Esophagus squamous epithelium (tissue), 5 donors: Measurements from ENCODE around the gene DCC. TPM values are rescaled to one million over a fixed set of nuclear protein-coding genes. Genes with fewer than 3 reads are reported as not detected.

ENCODE experiments used
- DNase-seq: peaks from one replicate; lab custom pipeline; 2025; lab: John Stamatoyannopoulos, UW
- H3K27ac ChIP-seq, 4 donors: fragments of 200-600 bp; sonication (generic); one replicate each; pipeline ENCODE4 v1.5.1; 2016 to 2019; ENCODE audit warnings: mild to moderate bottlenecking in 1 of 4
- H3K27me3 ChIP-seq, 4 donors: fragments of 200-600 bp; sonication (generic); 1 replicate in 3 of 4; 2 replicates in 1 of 4; pipeline versions ENCODE4 v1.5.1 to v1.6.0; 2017 to 2021; ENCODE audit warnings: antibody characterized with exemption in 1 of 4
- H3K36me3 ChIP-seq, 3 donors: fragments of 200-600 bp; sonication (generic); one replicate each; pipeline ENCODE4 v1.5.1; 2016 to 2019
- H3K4me1 ChIP-seq, 3 donors: fragments of 200-600 bp; sonication (generic); one replicate each; pipeline ENCODE4 v1.5.1; 2017 to 2019
- H3K4me3 ChIP-seq, 4 donors: fragments of 200-600 bp; sonication (generic); 1 replicate in 3 of 4; 2 replicates in 1 of 4; pipeline ENCODE4 v1.5.1; 2016 to 2019; ENCODE audit warnings: mild to moderate bottlenecking in 2 of 4, moderate library complexity in 1 of 4
- H3K9me3 ChIP-seq, 3 donors: fragments of 200-600 bp; sonication (generic); one replicate each; pipeline ENCODE4 v1.5.1; 2016 to 2019
- CTCF ChIP-seq, 6 experiments: fragments of 450-650 bp in 4 of 6; fragments of 200-600 bp in 2 of 6; sonication (generic) in 2 of 6; IDR thresholded peaks; one replicate each; pipeline ENCODE4 v1.5.1; 2016 to 2019; ENCODE audit warnings: antibody characterized with exemption in 6 of 6, mild to moderate bottlenecking in 4 of 6, moderate library complexity in 4 of 6
- POLR2A ChIP-seq, 4 donors: fragments of 450-650 bp; IDR thresholded peaks; one replicate each; pipeline ENCODE4 v1.6.1; 2017; ENCODE audit warnings: antibody characterized with exemption in 4 of 4, mild to moderate bottlenecking in 4 of 4, moderate library complexity in 3 of 4
- WGBS, 2 donors: methylation state at CpG; one replicate each; pipeline ENCODE4 v1.1.5; 2018; 5-methylcytosine and 5-hydroxymethylcytosine counted together
- intact Hi-C: fragments of 100-400 bp; cut with DNase I; formaldehyde crosslinking; loops from one replicate; pipeline ENCODE4 v1.15.0; 2022
- total RNA-seq, 4 donors: library from RNA; depleted of rRNA; stranded (reverse); fragments of >200 nt; gene quantifications; one replicate each; pipeline ENCODE4 v1.1.0, GENCODE V29; 2016
- donor health status: DM: yes; HTN: yes; CAD: no.

The DCC gene
- total RNA-seq, 4 donors from 2014 or later = 0.06 to 0.95 TPM; not detected in 2

GRCh38 chr18:53421869-53422268 lies 1081.9 kb downstream of the DCC start:
- intact Hi-C loops = no loop called here
- H3K27ac ChIP-seq = no peak overlapping the region
- no peaks in the 10 kb centered on the region for H3K36me3 ChIP-seq
- H3K4me1 ChIP-seq = no peaks in the 10 kb centered on the region
- H3K9me3 ChIP-seq = no peaks in the 10 kb centered on the region
- no peak for TF ChIP-seq CTCF (IDR thresholded peaks at IDR 0.05)
- no peak for TF ChIP-seq POLR2A (IDR thresholded peaks at IDR 0.05)
- no peak for DNase-seq
- no peak overlapping the region for H3K4me3 ChIP-seq
- H3K27me3 ChIP-seq = no peaks in the 10 kb centered on the region

- Histone ChIP-seq H3K9me3 (no peaks in the 10 kb centered on the region), H3K36me3 (no peaks in the 10 kb centered on the region), H3K27me3 (no peaks in the 10 kb centered on the region), H3K4me1 (no peaks in the 10 kb centered on the region), H3K4me3 (no peak overlapping the region), H3K27ac (no peak overlapping the region)
- 40 to 44% methylated on average over 2 of the region's 2 CpGs for WGBS, 2 donors
- TF ChIP-seq POLR2A (IDR thresholded peaks at IDR 0.05) = no peak
- no peak for TF ChIP-seq CTCF (IDR thresholded peaks at IDR 0.05)
- DNase-seq = no peak
- intact Hi-C loops = no loop called here
Measured at GRCh38 chr18:53422896-53423295, 1082.9 kb downstream of the DCC start.

- DNase-seq = no peak
- H3K9me3 ChIP-seq = no peaks in the 10 kb centered on the region
- TF ChIP-seq POLR2A (IDR thresholded peaks at IDR 0.05) (no peak), CTCF (IDR thresholded peaks at IDR 0.05) (no peak)
- intact Hi-C loops = no loop called here
- 44 to 49% methylated on average over 6 of the region's 6 CpGs for WGBS, 2 donors
- no peaks in the 10 kb centered on the region for H3K27me3 ChIP-seq
- no peaks in the 10 kb centered on the region for H3K36me3 ChIP-seq
- no peaks in the 10 kb centered on the region for H3K4me1 ChIP-seq
- H3K4me3 ChIP-seq = no peak overlapping the region
- no peak overlapping the region for H3K27ac ChIP-seq
Measured at GRCh38 chr18:53426666-53427184, 1086.7 kb downstream of the DCC start.

GRCh38 chr18:53441761-53442414 lies 1101.9 kb downstream of the DCC start:
- no peak overlapping the region for H3K27ac ChIP-seq
- intact Hi-C loops = no loop called here
- H3K4me3 ChIP-seq = no peak overlapping the region
- H3K36me3 ChIP-seq = no peaks in the 10 kb centered on the region
- H3K9me3 ChIP-seq = no peaks in the 10 kb centered on the region
- no peaks in the 10 kb centered on the region for H3K27me3 ChIP-seq
- no peaks in the 10 kb centered on the region for H3K4me1 ChIP-seq
- DNase-seq = no peak
- TF ChIP-seq CTCF (IDR thresholded peaks at IDR 0.05) = no peak
- TF ChIP-seq POLR2A (IDR thresholded peaks at IDR 0.05) = no peak
- WGBS, 2 donors = 51 to 64% methylated on average over 3 of the region's 3 CpGs

- DNase-seq = no peak
- no peaks in the 10 kb centered on the region for H3K4me1 ChIP-seq
- TF ChIP-seq CTCF (IDR thresholded peaks at IDR 0.05) (no peak), POLR2A (IDR thresholded peaks at IDR 0.05) (no peak)
- H3K4me3 ChIP-seq = no peak overlapping the region
- H3K36me3 ChIP-seq = no peaks in the 10 kb centered on the region
- H3K27ac ChIP-seq = no peak overlapping the region
- no peaks in the 10 kb centered on the region for H3K9me3 ChIP-seq
- 55 to 65% methylated on average over 3 of the region's 3 CpGs for WGBS, 2 donors
- intact Hi-C loops = no loop called here
- H3K27me3 ChIP-seq = no peaks in the 10 kb centered on the region
Measured at GRCh38 chr18:53442415-53442783, 1102.4 kb downstream of the DCC start.
